NCI-H226 (cell line): ENCODE results near the gene ID3.

Source experiments
- DNase-seq: peaks from one replicate; pipeline ENCODE4 v3.0.0-alpha.2; 2015

Gene ID3, protein sequence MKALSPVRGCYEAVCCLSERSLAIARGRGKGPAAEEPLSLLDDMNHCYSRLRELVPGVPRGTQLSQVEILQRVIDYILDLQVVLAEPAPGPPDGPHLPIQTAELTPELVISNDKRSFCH

DNA sequence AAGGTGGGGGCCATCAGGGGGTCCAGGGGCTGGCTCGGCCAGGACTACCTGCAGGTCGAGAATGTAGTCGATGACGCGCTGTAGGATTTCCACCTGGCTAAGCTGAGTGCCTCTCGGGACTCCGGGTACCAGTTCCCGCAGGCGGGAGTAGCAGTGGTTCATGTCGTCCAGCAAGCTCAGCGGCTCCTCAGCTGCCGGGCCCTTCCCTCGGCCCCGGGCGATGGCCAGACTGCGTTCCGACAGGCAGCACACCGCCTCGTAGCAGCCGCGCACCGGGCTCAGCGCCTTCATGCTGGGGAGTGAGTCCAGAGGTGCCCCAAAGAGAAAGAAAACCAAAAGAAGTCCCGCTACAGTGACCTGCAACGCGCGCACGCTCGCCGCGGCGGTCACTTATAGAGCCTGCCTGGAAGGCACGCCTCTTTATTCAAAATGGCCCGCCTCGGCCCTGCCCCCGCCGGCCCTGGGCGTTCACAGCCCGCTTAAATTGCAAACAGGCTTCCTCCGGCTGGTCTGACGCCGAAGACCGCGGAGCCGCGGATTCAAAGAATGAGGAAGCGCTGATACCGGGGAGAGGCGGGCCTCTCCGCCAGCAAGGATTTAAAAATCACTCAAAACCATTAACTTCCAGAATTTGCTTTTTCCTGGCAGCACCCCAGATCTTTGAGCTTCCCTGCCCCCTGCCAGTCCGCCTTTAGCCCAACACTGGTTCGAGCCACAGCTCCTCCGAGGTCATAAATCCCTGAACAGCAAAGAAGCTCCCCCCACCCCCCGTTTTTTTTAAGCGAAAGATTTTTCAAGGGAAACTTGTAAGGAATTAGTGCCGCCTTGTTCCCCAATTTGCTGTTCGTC is at the start of gene ID3:
ID3 (minus strand) TSS at position 366 of the 849 bp plus-strand sequence; CDS start at position 291, 75 bp downstream.
- DNase-seq: peak; percentile 96

DNA sequence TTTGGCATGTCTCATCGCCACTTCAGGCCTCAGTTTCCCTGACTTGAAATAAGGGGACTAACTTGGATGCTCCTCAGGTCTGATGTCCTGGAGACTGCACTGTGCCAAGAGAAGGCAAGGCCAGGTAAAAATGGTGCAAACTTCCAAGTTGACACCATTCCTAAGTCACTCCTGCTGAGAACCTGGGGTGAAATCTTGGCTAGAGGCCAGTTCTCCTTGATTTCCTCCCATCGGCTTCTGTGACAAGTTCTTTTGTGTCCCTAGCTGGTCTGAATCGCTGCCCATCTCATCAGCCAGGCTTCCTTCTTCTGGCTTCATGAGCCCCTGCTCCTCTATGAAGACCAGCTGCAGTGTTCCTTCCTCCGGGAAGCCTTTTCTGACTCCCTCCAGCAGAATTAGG is 48.6 kb upstream of the ID3 start:
- DNase-seq: no peak

DNA sequence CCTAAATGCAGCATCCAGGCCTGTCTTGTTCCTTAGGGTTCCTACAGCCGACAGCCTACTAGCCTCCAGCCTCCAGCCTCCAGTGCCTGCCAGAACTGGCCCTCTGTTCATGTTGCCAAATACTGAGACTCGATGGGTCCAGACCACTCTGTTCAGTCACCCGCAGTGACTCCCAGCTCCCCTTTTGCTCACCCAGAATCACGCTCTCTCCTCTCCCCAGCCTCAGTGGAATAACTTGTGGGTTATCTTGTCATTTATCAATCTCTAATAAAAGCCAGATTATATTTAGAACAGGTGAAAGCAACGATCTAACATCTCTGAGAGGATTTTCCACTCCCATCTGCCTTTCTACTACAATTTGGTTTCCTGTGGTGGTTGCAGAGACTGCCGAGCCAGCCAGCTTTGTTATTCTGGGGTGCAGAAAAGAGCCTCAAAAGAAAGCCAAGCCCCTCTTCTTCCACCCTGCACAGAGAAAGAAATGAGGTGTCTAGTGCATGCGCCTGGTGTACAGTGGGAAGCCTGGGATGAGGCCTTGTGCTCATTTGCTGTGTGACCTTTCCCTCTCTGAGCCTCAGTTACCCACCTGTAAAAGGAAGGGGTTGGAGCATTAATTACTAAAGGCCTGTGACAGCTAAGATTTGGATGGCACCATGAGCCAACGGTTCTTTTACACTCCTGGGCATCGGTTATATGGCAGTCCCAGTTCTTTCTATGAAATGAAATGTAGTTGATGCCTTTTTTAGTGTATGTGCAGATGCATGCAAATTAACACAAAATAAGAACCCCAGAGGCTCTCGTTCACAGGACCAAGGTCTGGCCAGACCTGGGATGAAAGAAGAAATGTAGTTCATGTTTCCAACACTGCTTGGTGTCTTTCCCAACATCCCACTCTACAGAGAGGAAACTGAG is 42.9 kb upstream of the ID3 start:
- no peak for DNase-seq

DNA sequence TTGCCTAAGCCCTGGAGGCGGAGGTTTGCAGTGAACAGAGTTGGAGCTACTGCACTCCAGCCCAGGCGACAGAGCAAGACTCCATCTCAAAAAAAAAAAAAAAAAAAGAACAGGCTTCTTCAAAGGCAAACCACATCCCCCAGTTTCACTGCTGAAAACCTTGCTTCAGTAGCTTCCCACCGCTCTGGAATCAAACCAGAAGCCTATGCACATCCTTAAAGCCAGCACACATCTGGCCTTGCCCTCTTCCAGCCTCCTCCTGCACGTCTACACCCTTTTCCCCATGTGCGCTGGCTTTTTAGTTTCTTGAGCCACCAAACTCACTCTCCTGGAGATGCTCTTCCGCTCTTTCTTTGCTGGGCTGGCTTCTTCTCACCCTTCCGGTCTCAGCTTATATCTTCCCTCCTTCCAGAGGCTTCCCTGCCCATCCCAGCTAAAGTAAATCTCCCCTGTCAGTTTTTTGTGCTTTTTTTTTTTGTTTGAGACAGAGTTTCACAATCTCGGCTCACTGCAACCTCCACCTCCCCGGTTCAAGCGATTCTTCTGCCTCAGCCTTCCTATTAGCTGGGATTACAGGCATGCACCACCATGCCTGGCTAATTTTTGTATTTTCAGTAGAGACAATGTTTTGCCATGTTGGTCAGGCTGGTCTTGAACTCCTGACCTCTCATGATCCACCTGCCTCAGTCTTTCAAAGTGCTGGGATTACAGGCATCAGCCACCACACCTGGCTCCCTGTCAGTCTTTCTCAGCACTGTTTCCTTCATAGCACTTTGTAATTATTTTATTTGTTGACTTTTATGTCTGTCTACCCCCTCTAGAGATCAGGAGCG is 42.0 kb upstream of the ID3 start:
- DNase-seq: no peak

DNA sequence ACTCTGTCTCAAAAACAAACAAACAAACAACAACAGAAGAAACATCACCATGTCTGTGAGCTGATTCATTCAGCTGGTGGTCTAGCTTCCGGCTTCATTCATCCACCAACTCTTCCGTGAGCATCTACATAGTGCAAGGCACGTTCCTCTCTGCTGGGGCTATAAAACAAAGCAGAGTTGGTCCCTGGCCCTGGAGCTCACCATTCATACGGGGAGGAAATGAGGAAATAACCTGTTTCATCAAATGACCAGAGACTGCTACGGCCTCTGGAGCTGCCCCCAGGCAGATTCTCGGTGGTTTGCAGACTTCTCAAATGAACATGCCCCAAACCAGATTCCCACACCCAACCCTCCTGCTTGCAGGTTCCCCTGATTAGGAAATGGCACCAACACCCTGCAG is 41.0 kb upstream of the ID3 start:
- no peak for DNase-seq

DNA sequence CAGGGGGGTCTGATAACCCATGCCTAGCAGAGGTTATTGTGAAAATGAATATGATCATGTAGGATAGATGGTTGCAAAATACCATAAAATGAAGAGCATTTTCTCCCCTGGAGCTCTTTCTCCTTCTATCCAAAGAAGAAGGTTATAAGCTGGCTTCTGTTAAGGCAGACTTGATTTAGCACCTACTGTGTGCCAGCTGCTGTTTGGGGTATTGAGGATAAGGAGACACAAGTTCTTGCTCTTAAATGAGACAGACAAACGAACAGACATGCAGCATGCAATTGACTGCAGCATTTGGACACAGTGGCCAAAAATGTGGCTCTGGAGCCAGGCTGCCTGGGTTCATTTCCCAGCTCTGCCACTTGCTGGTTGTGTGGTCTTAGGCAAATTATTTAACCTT is 39.8 kb upstream of the ID3 start:
- DNase-seq: no peak

DNA sequence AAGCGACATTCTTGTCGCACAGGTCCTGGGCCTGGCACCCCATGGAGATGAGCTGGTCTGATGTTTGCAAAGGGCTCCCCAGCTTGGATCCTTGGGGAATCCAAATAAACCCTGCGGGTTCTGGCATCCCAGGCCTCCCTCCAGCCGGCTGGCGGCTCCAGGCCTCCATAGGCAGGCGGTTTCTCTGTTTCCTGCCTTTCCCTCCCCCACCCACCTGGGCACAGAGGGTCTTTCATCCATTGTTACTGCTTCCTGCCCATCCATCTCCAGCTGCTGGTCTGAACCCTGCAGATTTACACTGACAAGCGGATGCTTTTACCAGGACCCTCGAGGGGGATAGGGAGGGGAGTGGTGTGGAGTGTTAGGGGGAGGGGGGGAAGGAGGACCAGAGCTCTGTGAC is 39.1 kb upstream of the ID3 start:
- DNase-seq: no peak

DNA sequence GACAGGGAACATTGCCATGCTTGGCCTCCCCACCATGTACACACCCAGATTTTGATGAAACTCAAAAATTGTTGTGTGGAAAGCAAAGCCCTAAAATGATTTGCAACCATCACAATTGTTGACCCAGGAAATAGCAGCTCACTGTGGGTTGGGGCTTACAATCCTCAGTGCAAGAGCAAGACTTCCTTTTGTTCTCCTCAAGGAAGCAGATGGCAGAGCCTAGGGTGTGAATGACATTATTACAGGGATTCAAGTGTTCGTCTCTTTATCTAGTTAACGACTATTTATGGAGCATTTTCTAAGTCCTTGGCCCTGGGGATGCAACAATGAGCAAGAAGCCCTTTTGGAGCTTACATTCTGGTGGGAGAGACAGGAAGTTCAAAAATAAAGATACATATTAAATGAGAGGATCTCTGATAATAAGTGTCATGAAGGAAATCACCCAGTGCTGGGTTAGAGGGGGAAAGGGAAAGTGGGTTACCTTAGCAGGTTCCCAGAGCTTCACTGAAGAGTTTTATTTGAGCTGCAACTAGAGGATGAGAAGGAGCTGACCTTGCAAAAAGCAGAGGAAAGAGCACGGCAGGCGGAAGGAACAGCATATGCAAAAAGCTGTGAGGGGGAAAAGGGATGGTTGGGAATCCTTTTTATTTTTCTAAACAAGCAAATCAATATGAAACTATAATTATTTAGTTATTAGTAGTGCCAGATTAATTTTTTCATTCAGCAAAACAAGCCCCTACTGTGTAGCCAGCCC is 38.5 kb upstream of the ID3 start:
- DNase-seq: no peak

DNA sequence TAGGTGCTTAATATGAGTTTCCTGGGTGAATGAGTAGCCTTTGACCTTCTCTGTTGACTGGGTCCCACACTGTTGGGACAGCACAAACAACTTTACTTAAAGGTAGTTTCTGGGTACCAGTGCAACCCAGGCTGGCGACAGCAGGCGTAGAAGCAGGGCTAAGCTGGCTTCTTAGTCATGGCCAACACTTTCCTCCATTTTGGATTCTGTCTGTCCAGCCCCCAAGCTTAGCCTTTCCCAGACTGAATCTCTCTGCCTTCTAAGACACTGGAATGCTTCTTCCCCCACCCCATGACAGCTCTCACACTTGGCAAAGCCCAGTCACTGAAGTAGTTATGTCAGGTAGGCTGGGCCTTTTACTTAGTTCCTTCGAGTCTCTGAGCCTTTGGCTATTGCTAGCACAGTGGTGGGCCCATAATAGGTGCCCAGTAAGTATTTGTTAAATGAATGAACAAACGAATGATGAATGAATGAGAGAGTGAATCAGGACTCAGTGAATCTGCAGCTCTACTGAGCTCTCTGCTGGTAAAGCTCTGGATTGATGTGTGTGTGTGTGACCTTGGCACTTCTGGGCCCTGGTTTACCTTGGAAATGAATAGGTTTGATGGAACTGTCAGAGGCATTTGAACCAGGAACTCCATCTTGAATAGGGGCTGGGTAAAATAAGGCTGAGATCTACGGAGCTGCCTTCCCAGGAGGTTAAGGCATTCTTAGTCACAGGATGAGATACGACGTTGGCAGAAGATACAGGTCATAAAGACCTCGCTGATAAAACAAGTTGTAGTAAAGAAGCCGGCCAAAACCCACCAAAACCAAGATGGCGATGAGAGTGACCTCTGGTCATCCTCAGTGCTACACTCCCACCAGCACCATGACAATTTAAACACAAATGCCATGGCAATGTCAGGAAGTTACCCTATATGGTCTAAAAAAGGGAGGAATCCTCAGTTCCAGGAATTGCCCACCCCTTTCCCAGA is 37.4 kb upstream of the ID3 start:
- DNase-seq: no peak

DNA sequence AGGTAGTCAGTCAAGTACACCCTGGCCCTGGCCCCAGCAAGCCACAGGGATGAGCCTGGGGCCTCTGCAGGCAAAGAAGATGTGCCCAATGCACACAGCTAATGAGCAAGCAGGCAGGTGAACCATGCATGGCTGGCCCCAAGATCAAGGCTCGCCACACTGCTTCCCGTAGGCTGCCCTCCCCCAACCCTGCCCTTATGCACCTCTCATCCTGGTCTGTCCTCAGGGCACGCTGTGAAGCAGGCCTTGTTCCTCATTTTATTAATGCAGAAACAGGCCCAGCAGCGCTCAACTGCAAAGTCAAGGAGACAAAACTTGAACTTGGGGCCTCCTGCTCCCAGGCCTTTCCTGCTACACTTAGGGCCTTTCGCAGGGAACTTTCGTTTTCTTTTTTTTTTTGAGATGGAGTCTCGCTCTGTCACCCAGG is 35.6 kb upstream of the ID3 start:
- DNase-seq: no peak

DNA sequence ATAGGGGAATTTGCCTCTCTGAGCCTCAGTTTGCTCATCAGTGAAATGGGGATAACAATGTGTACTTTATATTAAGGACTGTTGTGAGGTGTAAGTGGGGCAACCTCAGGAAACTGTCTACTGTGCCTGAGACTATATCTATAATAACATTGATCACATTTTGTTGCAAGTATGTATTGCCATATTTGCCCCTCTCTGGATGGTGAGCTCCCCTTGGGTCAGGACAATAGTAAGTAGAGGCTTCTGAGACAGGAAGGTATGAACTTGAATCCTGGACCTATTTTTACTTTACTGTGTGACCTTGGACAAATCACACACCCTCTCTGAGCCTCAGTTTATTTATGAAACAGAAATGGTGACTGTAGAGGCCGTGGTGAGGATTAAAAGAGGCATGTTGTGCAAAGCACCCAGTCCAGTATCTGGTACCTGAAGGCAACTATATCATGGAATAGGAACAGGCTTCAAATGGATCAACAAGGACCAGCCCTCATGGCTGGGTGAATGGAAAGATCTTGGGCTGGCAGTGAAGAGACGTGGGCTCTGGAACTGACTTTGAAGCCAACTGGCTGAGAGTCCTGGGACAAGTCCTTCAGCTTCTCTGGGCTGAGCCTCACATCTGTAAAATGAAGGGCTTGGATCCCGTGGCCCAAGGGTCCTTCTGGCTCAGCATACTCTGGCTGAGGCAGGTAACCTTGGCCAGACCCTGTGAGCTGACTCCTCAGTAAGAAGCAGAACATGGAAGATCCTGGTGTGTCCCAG is 35.0 kb upstream of the ID3 start:
- no peak for DNase-seq

DNA sequence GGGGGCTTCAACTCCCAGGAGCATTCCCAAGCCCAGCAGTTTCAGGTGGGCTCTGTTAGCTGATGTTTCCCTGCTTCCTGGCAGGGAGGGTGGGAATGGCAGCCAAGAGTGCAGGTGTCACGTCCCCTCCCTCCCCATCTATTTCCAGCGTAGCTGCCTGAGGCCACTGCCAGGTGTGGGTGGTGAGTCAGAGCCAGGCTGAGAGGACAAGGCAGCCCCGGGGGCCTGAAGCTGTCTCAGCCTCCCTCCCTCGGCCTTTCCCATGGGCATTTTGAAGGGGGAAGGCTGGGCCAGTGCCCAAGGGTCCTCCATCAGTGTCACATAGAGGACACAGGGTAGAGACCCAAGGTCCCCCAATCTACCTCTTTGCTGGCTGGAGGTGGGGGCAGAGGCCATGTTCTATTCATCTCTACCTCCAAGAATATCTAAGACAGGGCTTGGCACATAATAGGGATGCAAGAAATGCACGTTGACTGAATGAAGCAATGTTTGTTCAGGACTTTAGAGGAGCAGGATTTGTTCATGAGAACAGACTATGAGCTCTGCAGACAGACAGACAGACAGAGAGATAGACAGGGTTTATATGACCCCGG is 34.4 kb upstream of the ID3 start:
- DNase-seq: peak; percentile 7

DNA sequence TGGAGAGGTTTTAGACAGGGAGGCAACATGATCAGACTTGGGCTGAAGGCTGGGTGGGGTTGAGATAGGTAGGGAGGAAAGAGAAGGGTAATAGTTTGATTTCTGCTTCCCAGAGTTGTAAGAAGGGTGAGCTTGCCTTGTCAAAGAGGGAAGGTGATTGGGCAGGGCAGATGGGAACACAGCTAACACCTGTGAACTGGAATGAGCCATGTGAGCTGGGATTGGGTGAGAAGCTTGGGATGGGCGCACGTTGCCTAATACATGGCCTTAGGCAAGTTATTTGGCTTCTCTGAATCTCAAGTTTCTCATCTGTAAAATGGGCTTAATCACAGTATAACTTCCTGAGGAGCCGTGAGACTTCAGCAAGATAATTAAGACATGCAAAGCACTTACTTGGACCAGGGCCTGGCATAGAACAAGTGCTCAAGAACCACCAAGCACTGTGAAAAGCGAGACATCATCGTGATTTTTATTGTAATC is 33.8 kb upstream of the ID3 start:
- DNase-seq: no peak

DNA sequence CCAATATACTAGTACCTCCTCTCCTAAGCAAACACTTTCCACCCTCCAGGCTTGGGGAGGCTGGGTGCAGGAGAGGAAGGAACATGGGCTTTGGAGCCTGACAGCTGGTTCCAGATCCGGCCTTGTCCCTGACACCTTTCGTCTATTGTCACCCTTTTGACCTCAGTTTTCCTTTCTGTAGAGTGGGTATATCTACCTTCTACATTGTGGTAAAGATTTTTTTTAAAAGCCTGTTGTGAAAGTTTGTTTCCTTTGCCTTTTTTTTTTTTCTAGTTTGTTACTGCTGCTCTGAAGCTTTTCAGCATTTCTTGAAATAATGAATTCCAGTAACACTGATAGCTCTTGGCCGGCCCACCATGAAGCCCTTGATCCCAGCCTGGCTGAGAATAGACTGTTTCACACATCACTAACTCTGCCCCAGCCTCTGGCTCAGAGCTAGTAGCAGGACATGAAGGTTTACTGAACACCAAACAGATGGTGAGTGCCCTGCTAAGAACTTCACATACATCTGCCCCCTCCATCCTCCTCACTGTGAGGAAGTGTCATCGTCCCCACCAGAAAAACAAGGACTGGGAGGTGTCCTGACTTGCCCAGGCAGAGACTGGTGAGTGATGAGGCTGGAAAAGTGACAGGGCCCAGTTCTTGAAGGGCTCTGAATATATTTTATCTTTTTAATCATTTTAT is 33.0 kb upstream of the ID3 start:
- no peak for DNase-seq

DNA sequence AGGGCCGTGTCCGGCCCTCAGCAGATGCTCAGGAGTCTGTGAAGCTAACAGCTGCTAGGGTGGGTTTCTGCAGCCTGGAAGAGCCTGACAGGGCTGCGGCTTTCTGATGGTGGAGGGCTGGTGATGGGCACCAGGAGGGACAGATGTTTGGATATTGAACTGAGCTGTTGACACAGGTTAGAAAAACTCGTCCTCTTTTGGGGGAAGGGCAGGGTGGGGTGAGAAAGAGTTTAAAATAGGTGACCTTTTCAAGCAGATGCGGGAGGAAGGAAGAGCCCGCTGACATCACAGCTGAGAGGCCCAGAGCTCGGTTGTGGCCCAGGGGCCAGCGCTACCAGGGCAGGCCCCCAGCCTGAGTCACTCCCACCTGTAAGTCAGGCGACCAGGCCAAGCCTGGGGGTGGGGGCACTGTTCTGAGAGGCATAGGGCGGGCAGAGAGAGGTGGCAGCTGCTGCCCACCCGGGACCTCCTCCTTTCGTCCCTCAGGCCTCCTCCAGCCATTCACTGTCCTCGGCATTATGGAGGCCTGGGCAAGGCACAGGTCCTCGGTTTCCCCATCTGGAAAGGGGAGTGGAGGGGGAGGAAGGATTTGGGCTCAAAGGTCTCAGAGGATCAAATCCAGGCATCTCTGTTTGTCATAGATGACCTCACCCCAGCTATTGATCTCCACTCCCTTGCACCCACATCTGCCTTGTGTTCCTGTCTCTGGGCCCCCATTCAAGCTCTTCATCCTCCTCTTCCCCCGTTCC is 32.3 kb upstream of the ID3 start:
- DNase-seq: no peak

DNA sequence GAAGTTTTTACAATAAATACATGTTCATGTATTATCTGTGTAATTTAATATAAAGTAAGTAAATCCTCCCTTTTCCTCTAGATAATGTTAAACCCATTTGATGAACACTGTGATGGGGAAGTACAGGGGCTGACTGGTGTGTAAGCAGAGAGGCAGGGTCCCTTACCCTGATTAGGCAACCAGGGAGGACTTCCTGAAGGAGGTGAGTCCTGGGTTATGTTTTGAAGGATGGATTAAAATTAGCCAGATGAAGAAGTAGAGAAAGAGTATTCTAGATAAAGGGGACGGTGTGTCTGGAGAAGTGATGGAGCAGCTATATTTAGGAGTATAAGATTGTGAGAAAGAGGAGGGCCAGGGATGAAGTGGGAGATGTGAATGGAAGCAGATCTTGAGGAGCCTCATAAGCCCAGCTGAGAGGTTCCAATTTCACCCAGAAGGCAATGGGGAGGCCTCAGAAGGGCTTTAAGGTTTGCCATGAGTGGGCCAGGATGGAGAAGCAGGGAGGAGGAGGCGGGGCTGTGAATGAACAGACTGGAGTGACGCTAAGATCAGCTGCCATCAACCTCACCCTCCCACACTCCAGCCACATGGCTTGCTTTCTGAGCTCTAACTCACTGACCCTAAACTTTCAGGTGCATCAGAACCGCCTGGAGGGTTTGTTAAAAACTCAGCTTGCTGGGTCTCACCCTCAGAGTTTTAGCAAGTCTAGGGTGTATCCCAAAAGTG is 30.9 kb upstream of the ID3 start:
- DNase-seq: no peak

DNA sequence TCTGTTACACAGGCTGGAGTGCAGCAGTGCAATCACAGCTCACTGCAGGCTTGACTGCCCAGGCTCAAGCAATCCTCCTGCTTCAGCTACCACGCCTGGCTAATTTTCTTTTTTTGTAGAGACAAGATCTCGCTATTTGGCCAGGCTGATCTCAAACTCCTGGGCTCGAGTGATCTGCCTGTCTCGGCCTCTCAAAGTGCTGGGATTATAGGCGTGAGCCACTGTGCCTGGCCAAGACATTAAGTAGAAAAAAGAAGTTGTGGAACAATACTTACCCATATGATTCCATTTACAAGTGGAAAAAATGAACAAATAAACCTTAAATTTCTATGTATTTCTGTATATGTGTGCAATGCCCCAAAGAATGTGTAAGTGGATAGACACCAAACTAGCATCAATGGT is 30.3 kb upstream of the ID3 start:
- DNase-seq: no peak
